B cell (primary cell): ENCODE results near the gene DRD1. TPM values are rescaled to one million over a fixed set of nuclear protein-coding genes. Genes with fewer than 3 reads are reported as not detected.

Experiments
- ATAC-seq: fragments of 200-7000 bp; cut with Tn5 transposase; one replicate; pipeline ENCODE4 v1.10.0; 2021; ENCODE audit warnings: low read depth, mild to moderate bottlenecking, moderate number of reproducible peaks, moderate library complexity
- CTCF ChIA-PET: fragments of 350-600 bp; sonication (Branson Sonifier 250); formaldehyde crosslinking; loops from one replicate; lab custom pipeline; 2021; ENCODE audit warnings: antibody characterized with exemption, inconsistent platforms; lab: Charles Lee
- POLR2A ChIA-PET: fragments of 350-600 bp; sonication (Branson Sonifier 250); formaldehyde crosslinking; loops from one replicate; lab custom pipeline; 2021; ENCODE audit warnings: antibody characterized with exemption; lab: Charles Lee
- DNase-seq: peaks from one replicate; pipeline ENCODE4 v3.0.0; 2013
- H2AFZ ChIP-seq: 2 replicates; pipeline ENCODE4 v1.6.1; 2012; ENCODE audit warnings: mild to moderate bottlenecking, low read depth, low read length; ENCODE audit not compliant: insufficient read depth, poor library complexity, severe bottlenecking
- H3K27ac ChIP-seq, 2 donors: 1 replicate in 1 of 2; 2 replicates in 1 of 2; pipeline ENCODE4 v1.5.1; 2012 to 2013; ENCODE audit warnings: low read length in 2 of 2, mild to moderate bottlenecking in 2 of 2, moderate library complexity in 1 of 2
- H3K27me3 ChIP-seq, 4 experiments: fragments of 200-600 bp in 1 of 4; sonication (generic) in 1 of 4; replicated peaks in 1 of 4; 1 replicate in 2 of 4; 2 replicates in 2 of 4; pipeline versions ENCODE4 v1.6.1 to v1.7.0; 2013 to 2016; ENCODE audit warnings: low read length in 3 of 4, mild to moderate bottlenecking in 2 of 4, mixed read lengths in 1 of 4, moderate library complexity in 1 of 4; ENCODE audit not compliant: insufficient read depth in 4 of 4, control insufficient read depth in 3 of 4; ENCODE audit errors: control extremely low read depth in 1 of 4
- H3K36me3 ChIP-seq, 2 experiments: replicated peaks in 1 of 2; 1 replicate in 1 of 2; 2 replicates in 1 of 2; pipeline versions ENCODE4 v1.6.1 to v1.7.1; 2013; ENCODE audit warnings: low read length in 1 of 2; ENCODE audit not compliant: insufficient read depth in 2 of 2, control insufficient read depth in 1 of 2; ENCODE audit errors: control extremely low read depth in 1 of 2, extremely low read depth in 1 of 2
- H3K4me1 ChIP-seq, 2 donors: fragments of 200-600 bp in 1 of 2; sonication (generic) in 1 of 2; 1 replicate in 1 of 2; 2 replicates in 1 of 2; pipeline versions ENCODE4 v1.5.1 to v1.6.1; 2013 to 2017; ENCODE audit warnings: low read length in 2 of 2; ENCODE audit not compliant: control insufficient read depth in 2 of 2, insufficient read depth in 2 of 2
- H3K4me2 ChIP-seq: replicated peaks from 2 replicates; pipeline ENCODE3; 2012; ENCODE audit warnings: mild to moderate bottlenecking, low read depth, low read length; ENCODE audit not compliant: poor library complexity, severe bottlenecking
- H3K4me3 ChIP-seq, 5 experiments: fragments of 200-600 bp in 1 of 5; sonication (generic) in 1 of 5; 1 replicate in 3 of 5; 2 replicates in 2 of 5; pipeline versions ENCODE4 v1.5.1 to v1.7.0; 2011 to 2016; ENCODE audit warnings: low read length in 4 of 5, mild to moderate bottlenecking in 4 of 5, low read depth in 2 of 5, control low read depth in 1 of 5, moderate library complexity in 1 of 5; ENCODE audit not compliant: insufficient read depth in 1 of 5; ENCODE audit errors: control extremely low read depth in 1 of 5, extremely low read depth in 1 of 5
- H3K79me2 ChIP-seq: fragments of 200-600 bp; sonication (generic); one replicate; pipeline ENCODE4 v1.6.0; 2016; ENCODE audit warnings: low read length; ENCODE audit not compliant: control insufficient read depth, insufficient read depth
- H3K9ac ChIP-seq: fragments of 200-600 bp; sonication (generic); 2 replicates; pipeline ENCODE4 v1.6.1; 2017; ENCODE audit warnings: mild to moderate bottlenecking, low read length, moderate library complexity
- H3K9me3 ChIP-seq, 3 donors: one replicate each; pipeline versions ENCODE4 v1.6.1 to v1.7.1; 2013; ENCODE audit warnings: low read length in 2 of 3; ENCODE audit not compliant: control insufficient read depth in 2 of 3, insufficient read depth in 1 of 3; ENCODE audit errors: control extremely low read depth in 1 of 3
- H4K20me1 ChIP-seq: 2 replicates; pipeline ENCODE4 v1.6.0; 2012; ENCODE audit warnings: mild to moderate bottlenecking, low read length; ENCODE audit not compliant: insufficient read depth, control insufficient read depth, poor library complexity, severe bottlenecking
- H3K27ac Mint-ChIP-seq: one replicate; pipeline ENCODE4 v1.8.0; 2021; ENCODE audit warnings: mixed read lengths
- H3K27me3 Mint-ChIP-seq: one replicate; pipeline ENCODE4 v1.8.0; 2021; ENCODE audit warnings: mixed read lengths
- H3K4me1 Mint-ChIP-seq: one replicate; pipeline ENCODE4 v1.8.0; 2021; ENCODE audit warnings: mixed read lengths
- H3K4me3 Mint-ChIP-seq: one replicate; pipeline ENCODE4 v1.8.0; 2021; ENCODE audit warnings: mixed read lengths
- H3K9me3 Mint-ChIP-seq: one replicate; pipeline ENCODE4 v1.8.0; 2022; ENCODE audit warnings: mixed read lengths; ENCODE audit not compliant: insufficient read depth
- EZH2 ChIP-seq: IDR thresholded peaks from 2 replicates; pipeline ENCODE4 v1.6.1; 2012; ENCODE audit warnings: borderline replicate concordance, low read depth, mild to moderate bottlenecking, moderate library complexity, low read length; ENCODE audit not compliant: insufficient read depth, poor library complexity, severe bottlenecking
- WGBS: methylation state at CpG from one replicate; pipeline ENCODE4 v1.1.5; 2013; ENCODE audit warnings: missing lambda C conversion rate; ENCODE audit not compliant: insufficient coverage; 5-methylcytosine and 5-hydroxymethylcytosine counted together
- intact Hi-C: fragments of 100-400 bp; cut with micrococcal nuclease; formaldehyde crosslinking; loops from one replicate; pipeline ENCODE4 v1.10.0; 2022
- polyA plus RNA-seq: library from polyadenylated mRNA; depleted of rRNA; stranded (reverse); fragments of >200 nt; gene quantifications from 2 replicates; pipeline ENCODE4 v1.2.3, GENCODE V29; 2012
- total RNA-seq, 2 donors: library from RNA; stranded (reverse); fragments of 120-200 nt in 1 of 2; gene quantifications; 1 replicate in 1 of 2; 2 replicates in 1 of 2; pipeline versions ENCODE4 v1.2.3 to v1.2.4, GENCODE V29; 2013 to 2022
- TF ChIP-seq, protein P1 (sequence below): fragments of 200-600 bp; IDR thresholded peaks from one replicate; pipeline ENCODE4 v1.8.0; 2022; ENCODE audit warnings: antibody characterized with exemption, mild to moderate bottlenecking

DRD1 gene
- total and polyA plus RNA-seq, 2 donors (not counting 1 experiment from before 2014, with no cell fraction given): not detected

DNA sequence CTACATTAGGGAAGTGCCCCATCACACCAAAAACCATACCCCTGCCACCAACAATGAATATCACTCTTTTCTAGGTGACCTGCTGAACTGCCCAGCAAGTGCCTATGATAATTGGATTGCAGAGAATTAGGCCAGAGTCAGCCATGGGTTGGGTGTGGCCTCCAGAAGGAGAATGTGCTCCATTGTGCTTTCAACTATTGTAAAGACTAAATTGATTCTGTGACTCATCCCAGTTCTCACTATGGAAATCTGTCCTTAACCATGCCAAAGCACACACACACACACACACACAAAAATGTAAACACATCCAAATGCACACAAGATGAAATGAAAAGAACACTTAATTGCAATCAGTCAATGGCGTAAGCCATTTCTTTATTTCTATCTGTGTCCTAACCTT, 25.7 kb downstream of the DRD1 start:
- Mint-ChIP-seq H3K4me1 (no peaks in the 10 kb centered on the region), H3K27me3 (peaks cover 54% of the 10 kb centered on the region), H3K4me3 (no peak overlapping the region), H3K27ac (no peak overlapping the region), H3K9me3 (peaks cover 4% of the 10 kb centered on the region)
- DNase-seq: no peak
- Histone ChIP-seq H3K36me3 (no peaks in the 10 kb centered on the region), H3K27me3 (peaks cover 0 to 4% (median 1%) of the 10 kb centered on the region in 4 experiments), H3K9me3 (no peaks in the 10 kb centered on the region), H3K4me2 (no peak overlapping the region), H2AFZ (no peak overlapping the region), H3K4me1 (no peaks in the 10 kb centered on the region), H4K20me1 (no peaks in the 10 kb centered on the region), H3K27ac (no peak overlapping the region), H3K79me2 (no peaks in the 10 kb centered on the region), H3K9ac (no peak overlapping the region), H3K4me3 (no peak overlapping the region)
- no CpG with 5 or more reads among the region's 1 CpG for WGBS
- ChIA-PET CTCF (no interaction called here), POLR2A (no interaction called here)
- intact Hi-C loops: no loop called here
- TF ChIP-seq EZH2: no peak
- TF ChIP-seq, protein P1, sequence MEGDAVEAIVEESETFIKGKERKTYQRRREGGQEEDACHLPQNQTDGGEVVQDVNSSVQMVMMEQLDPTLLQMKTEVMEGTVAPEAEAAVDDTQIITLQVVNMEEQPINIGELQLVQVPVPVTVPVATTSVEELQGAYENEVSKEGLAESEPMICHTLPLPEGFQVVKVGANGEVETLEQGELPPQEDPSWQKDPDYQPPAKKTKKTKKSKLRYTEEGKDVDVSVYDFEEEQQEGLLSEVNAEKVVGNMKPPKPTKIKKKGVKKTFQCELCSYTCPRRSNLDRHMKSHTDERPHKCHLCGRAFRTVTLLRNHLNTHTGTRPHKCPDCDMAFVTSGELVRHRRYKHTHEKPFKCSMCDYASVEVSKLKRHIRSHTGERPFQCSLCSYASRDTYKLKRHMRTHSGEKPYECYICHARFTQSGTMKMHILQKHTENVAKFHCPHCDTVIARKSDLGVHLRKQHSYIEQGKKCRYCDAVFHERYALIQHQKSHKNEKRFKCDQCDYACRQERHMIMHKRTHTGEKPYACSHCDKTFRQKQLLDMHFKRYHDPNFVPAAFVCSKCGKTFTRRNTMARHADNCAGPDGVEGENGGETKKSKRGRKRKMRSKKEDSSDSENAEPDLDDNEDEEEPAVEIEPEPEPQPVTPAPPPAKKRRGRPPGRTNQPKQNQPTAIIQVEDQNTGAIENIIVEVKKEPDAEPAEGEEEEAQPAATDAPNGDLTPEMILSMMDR: no peak
- ATAC-seq: no peak

DNA sequence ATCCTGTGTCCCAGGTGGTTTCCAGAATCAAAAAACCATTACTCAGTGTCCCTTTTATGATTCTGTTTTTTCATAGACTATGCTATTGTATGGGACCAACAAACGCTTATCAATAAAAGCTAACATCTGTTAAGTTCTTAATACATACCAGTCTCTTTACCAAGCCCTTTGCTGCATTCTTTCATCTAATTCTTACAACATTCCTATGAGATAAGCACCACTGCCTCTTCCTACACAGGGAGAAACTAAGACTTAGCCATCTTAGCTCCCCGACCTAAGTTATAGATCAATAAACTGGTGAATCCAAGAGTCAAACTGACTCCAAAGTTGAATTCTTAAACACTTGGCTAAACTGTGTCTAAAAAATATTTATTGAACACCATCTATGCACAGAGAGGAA, 26.6 kb downstream of the DRD1 start:
- Mint-ChIP-seq H3K9me3 (peaks cover 4% of the 10 kb centered on the region), H3K27ac (no peak overlapping the region), H3K27me3 (peaks cover 51% of the 10 kb centered on the region), H3K4me3 (no peak overlapping the region), H3K4me1 (no peaks in the 10 kb centered on the region)
- H3K4me3 ChIP-seq: no peak overlapping the region
- TF ChIP-seq EZH2: no peak
- TF ChIP-seq, protein P1: no peak
- ChIA-PET POLR2A (no interaction called here), CTCF (no interaction called here)
- H2AFZ ChIP-seq: no peak overlapping the region
- H4K20me1 ChIP-seq: no peaks in the 10 kb centered on the region
- H3K4me2 ChIP-seq: no peak overlapping the region
- no peaks in the 10 kb centered on the region for H3K36me3 ChIP-seq
- ATAC-seq (no peak), DNase-seq (no peak)
- H3K27ac ChIP-seq: no peak overlapping the region
- H3K79me2 ChIP-seq: no peaks in the 10 kb centered on the region
- no peaks in the 10 kb centered on the region for H3K9me3 ChIP-seq
- H3K4me1 ChIP-seq: no peaks in the 10 kb centered on the region
- H3K9ac ChIP-seq: no peak overlapping the region
- 100% methylated on average over 1 of the region's 2 CpGs for WGBS
- intact Hi-C loops: no loop called here
- H3K27me3 ChIP-seq: peaks cover 0 to 1% (median under 1%) of the 10 kb centered on the region in 4 experiments
